Common myeloid progenitor, CD34-positive (primary cell): ENCODE measurements around the gene ELOVL5.

Experiments used
- CTCF ChIA-PET: fragments of 350-600 bp; sonication (Branson Sonifier 250); formaldehyde crosslinking; loops from one replicate; lab custom pipeline; 2021; ENCODE audit warnings: antibody characterized with exemption; lab: Charles Lee
- POLR2A ChIA-PET: fragments of 350-600 bp; sonication (Branson Sonifier 250); formaldehyde crosslinking; loops from one replicate; lab custom pipeline; 2021; ENCODE audit warnings: antibody characterized with exemption; lab: Charles Lee
- DNase-seq, 3 donors: peaks; one replicate each; pipeline versions ENCODE4 v3.0.0 to v3.0.0-alpha.2; 2013
- H3K27ac ChIP-seq, 2 experiments: 1 replicate in 1 of 2; 2 replicates in 1 of 2; pipeline ENCODE4 v1.7.0; 2013; ENCODE audit warnings: inconsistent platforms in 2 of 2, low read length in 2 of 2, mild to moderate bottlenecking in 2 of 2, low read depth in 1 of 2, moderate library complexity in 1 of 2; ENCODE audit not compliant: severe bottlenecking in 2 of 2, insufficient read depth in 1 of 2, poor library complexity in 1 of 2
- H3K27me3 ChIP-seq, 5 experiments: replicated peaks in 2 of 5; 1 replicate in 3 of 5; 2 replicates in 2 of 5; pipeline versions ENCODE4 v1.6.1 to v1.7.0; 2013; ENCODE audit warnings: low read length in 4 of 5, mild to moderate bottlenecking in 2 of 5, moderate library complexity in 2 of 5, inconsistent platforms in 1 of 5; ENCODE audit not compliant: insufficient read depth in 5 of 5, control insufficient read depth in 4 of 5
- H3K36me3 ChIP-seq, 4 experiments: 1 replicate in 2 of 4; 2 replicates in 2 of 4; pipeline versions ENCODE4 v1.6.1 to v1.7.0; 2013; ENCODE audit warnings: low read length in 3 of 4, control low read depth in 1 of 4, mild to moderate bottlenecking in 1 of 4; ENCODE audit not compliant: control insufficient read depth in 4 of 4, insufficient read depth in 4 of 4
- H3K4me1 ChIP-seq, 4 experiments: 1 replicate in 3 of 4; 2 replicates in 1 of 4; pipeline versions ENCODE4 v1.6.1 to v1.7.1; 2013; ENCODE audit warnings: low read length in 3 of 4, mild to moderate bottlenecking in 3 of 4, control low read depth in 1 of 4, inconsistent platforms in 1 of 4, moderate library complexity in 1 of 4; ENCODE audit not compliant: control insufficient read depth in 4 of 4, insufficient read depth in 4 of 4; ENCODE audit errors: control extremely low read depth in 1 of 4
- H3K4me3 ChIP-seq, 7 experiments: 1 replicate in 4 of 7; 2 replicates in 3 of 7; pipeline versions ENCODE4 v1.5.1 to v1.7.0; 2013; ENCODE audit warnings: mild to moderate bottlenecking in 7 of 7, low read length in 6 of 7, moderate library complexity in 6 of 7, inconsistent platforms in 2 of 7, low read depth in 2 of 7, control low read depth in 1 of 7; ENCODE audit not compliant: insufficient read depth in 4 of 7, control insufficient read depth in 1 of 7; ENCODE audit errors: extremely low read depth in 1 of 7
- H3K9me3 ChIP-seq, 5 experiments: 1 replicate in 4 of 5; 2 replicates in 1 of 5; pipeline versions ENCODE4 v1.6.1 to v1.7.1; 2013; ENCODE audit warnings: low read length in 4 of 5, mild to moderate bottlenecking in 2 of 5, inconsistent platforms in 1 of 5, low read depth in 1 of 5, moderate library complexity in 1 of 5; ENCODE audit not compliant: control insufficient read depth in 4 of 5, insufficient read depth in 2 of 5; ENCODE audit errors: control extremely low read depth in 1 of 5
- WGBS: methylation state at CpG from one replicate; pipeline ENCODE4 v1.1.5; 2013; ENCODE audit not compliant: insufficient coverage; 5-methylcytosine and 5-hydroxymethylcytosine counted together

The ELOVL5 gene

GRCh38 chr6:53342217-53342616 lies 6.5 kb downstream of the ELOVL5 start:
- POLR2A ChIA-PET: interaction anchor here (0.9 kb wide), 1 partner anchor 9 kb away, joined by 3 read pairs; no protein-coding TSS in a partner anchor
- H3K27ac ChIP-seq: no peak overlapping the region

GRCh38 chr6:53340536-53340935 lies 8.2 kb downstream of the ELOVL5 start:
- Histone ChIP-seq H3K4me3 (no peak overlapping the region), H3K9me3 (no peaks in the 10 kb centered on the region), H3K27me3 (no peaks in the 10 kb centered on the region), H3K36me3 (peaks cover under 1 to 31% (median 5%) of the 10 kb centered on the region in 4 experiments), H3K4me1 (peaks cover 16 to 54% (median 20%) of the 10 kb centered on the region in 4 experiments), H3K27ac (no peak overlapping the region)
- ChIA-PET CTCF (interaction anchor here (1.3 to 2.5 kb wide), 7 partner anchors 9 to 59 kb away, joined by 3 to 10 read pairs (median 5); no protein-coding TSS in a partner anchor), POLR2A (no interaction called here)
- WGBS: 100% methylated on average over 1 of the region's 2 CpGs
- DNase-seq: no peak

More at GRCh38 chr6:53342217-53342616, 6.5 kb downstream of the ELOVL5 start:
- DNase-seq: no peak
- H3K36me3 ChIP-seq: peaks cover 4 to 28% (median 5%) of the 10 kb centered on the region in 4 experiments
- no peaks in the 10 kb centered on the region for H3K27me3 ChIP-seq
- no peak overlapping the region for H3K4me3 ChIP-seq
- peaks cover 19 to 54% (median 23%) of the 10 kb centered on the region in 4 experiments for H3K4me1 ChIP-seq
- no CpG with 5 or more reads among the region's 2 CpGs for WGBS
- no peaks in the 10 kb centered on the region for H3K9me3 ChIP-seq
- CTCF ChIA-PET: interaction anchor here (1.4 to 1.6 kb wide), 2 partner anchors 13 to 41 kb away, joined by 3 to 5 read pairs; no protein-coding TSS in a partner anchor

GRCh38 chr6:53339424-53339823 lies 9.3 kb downstream of the ELOVL5 start:
- DNase-seq: no peak
- POLR2A ChIA-PET: no interaction called here

GRCh38 chr6:53338304-53338703 lies 10.4 kb downstream of the ELOVL5 start:
- no peak for DNase-seq
- Histone ChIP-seq H3K4me1 (peaks cover 24 to 55% (median 28%) of the 10 kb centered on the region in 4 experiments), H3K27me3 (no peaks in the 10 kb centered on the region), H3K27ac (no peak overlapping the region), H3K36me3 (peaks cover 0 to 19% (median 3%) of the 10 kb centered on the region in 4 experiments), H3K4me3 (peak overlapping the region in 2 of 7 experiments; percentile 13 to 43), H3K9me3 (no peaks in the 10 kb centered on the region)
- CTCF ChIA-PET: interaction anchor here (0.9 to 2.5 kb wide), 3 partner anchors 9 to 72 kb away, joined by 3 to 8 read pairs (median 5); no protein-coding TSS in a partner anchor
- POLR2A ChIA-PET: interaction anchor here (1.1 to 1.2 kb wide), 2 partner anchors 10 to 14 kb away, joined by 3 read pairs; partner anchors contain the start of gene ELOVL5
- WGBS: 100% methylated on average over 1 of the region's 1 CpG

More at GRCh38 chr6:53339424-53339823, 9.3 kb downstream of the ELOVL5 start:
- H3K36me3 ChIP-seq: peaks cover 0 to 22% (median 3%) of the 10 kb centered on the region in 4 experiments
- H3K4me3 ChIP-seq: no peak overlapping the region
- no peaks in the 10 kb centered on the region for H3K9me3 ChIP-seq
- no peaks in the 10 kb centered on the region for H3K27me3 ChIP-seq
- WGBS: no CpG with 5 or more reads among the region's 2 CpGs
- CTCF ChIA-PET: interaction anchor here (1.0 to 2.5 kb wide), 8 partner anchors 8 to 58 kb away, joined by 3 to 10 read pairs (median 5); no protein-coding TSS in a partner anchor
- no peak overlapping the region for H3K27ac ChIP-seq
- H3K4me1 ChIP-seq: peaks cover 15 to 55% (median 25%) of the 10 kb centered on the region in 4 experiments

- WGBS: 77% methylated on average over 3 of the region's 4 CpGs
- Histone ChIP-seq H3K4me3 (peak overlapping the region in 5 of 7 experiments; percentile 2 to 69 (median 44)), H3K36me3 (peaks cover 0 to 32% (median 7%) of the 10 kb centered on the region in 4 experiments), H3K9me3 (peaks cover 0 to 3% (median 0%) of the 10 kb centered on the region in 5 experiments), H3K4me1 (peaks cover 25 to 43% (median 28%) of the 10 kb centered on the region in 4 experiments), H3K27ac (peak overlapping the region in 1 of 2 experiments; percentile 60), H3K27me3 (no peaks in the 10 kb centered on the region)
- no peak for DNase-seq
- POLR2A ChIA-PET: interaction anchor here (1.0 to 1.4 kb wide), 2 partner anchors 12 to 23 kb away, joined by 3 to 6 read pairs; partner anchors contain the start of gene ELOVL5
- CTCF ChIA-PET: interaction anchor here (0.7 to 3.2 kb wide), 5 partner anchors 11 to 161 kb away, joined by 3 to 21 read pairs (median 3); no protein-coding TSS in a partner anchor
Measured at GRCh38 chr6:53336070-53336469, 12.7 kb downstream of the ELOVL5 start.

GRCh38 chr6:53335224-53335994 lies 13.3 kb downstream of the ELOVL5 start:
- DNase-seq: peak in 2 of 3 donors; percentile 83 to 85
- H3K4me1 ChIP-seq: peaks cover 25 to 43% (median 28%) of the 10 kb centered on the region in 4 experiments

More at GRCh38 chr6:53335224-53335994, 13.3 kb downstream of the ELOVL5 start:
- Histone ChIP-seq H3K27me3 (no peaks in the 10 kb centered on the region), H3K4me3 (peak overlapping the region in 5 of 7 experiments; percentile 2 to 69 (median 44)), H3K9me3 (peaks cover 0 to 3% (median 0%) of the 10 kb centered on the region in 5 experiments), H3K27ac (peak overlapping the region; percentile 47 to 60), H3K36me3 (peaks cover 0 to 27% (median 8%) of the 10 kb centered on the region in 4 experiments)
- ChIA-PET POLR2A (interaction anchor here (1.4 kb wide), 1 partner anchor 13 kb away, joined by 6 read pairs; the partner anchor contains the start of gene ELOVL5), CTCF (interaction anchor here (1.5 to 3.2 kb wide), 4 partner anchors 11 to 160 kb away, joined by 3 to 21 read pairs (median 4); no protein-coding TSS in a partner anchor)
- 15% methylated on average over 11 of the region's 12 CpGs for WGBS
